GM10847 (cell line): Measurements from ENCODE around the gene FXYD6.

Experiments
- POLR2A ChIP-seq: IDR thresholded peaks from 2 replicates; pipeline ENCODE4 v1.6.1; 2011; ENCODE audit not compliant: insufficient read length; ENCODE audit errors: extremely low read depth

FXYD6 gene

GRCh38 chr11:117855912-117856651 lies 20.4 kb downstream of the FXYD6 start:
- TF ChIP-seq POLR2A = no peak

GRCh38 chr11:117855186-117855845 lies 21.1 kb downstream of the FXYD6 start:
- TF ChIP-seq POLR2A = no peak

- TF ChIP-seq POLR2A = no peak
These were observed 24.1 kb downstream of the FXYD6 start for GRCh38 chr11:117852309-117852708.

GRCh38 chr11:117851852-117852251 lies 24.6 kb downstream of the FXYD6 start:
- TF ChIP-seq POLR2A = no peak

GRCh38 chr11:117851106-117851505 lies 25.4 kb downstream of the FXYD6 start:
- no peak for TF ChIP-seq POLR2A

- no peak for TF ChIP-seq POLR2A
These were observed 26.6 kb downstream of the FXYD6 start for GRCh38 chr11:117849781-117850414.

- TF ChIP-seq POLR2A = no peak
These were observed 32.6 kb downstream of the FXYD6 start for GRCh38 chr11:117843666-117844484.

GRCh38 chr11:117842131-117842941 lies 34.1 kb downstream of the FXYD6 start:
- TF ChIP-seq POLR2A = no peak

- TF ChIP-seq POLR2A = no peak
These were observed 34.9 kb downstream of the FXYD6 start for GRCh38 chr11:117841551-117842031.

GRCh38 chr11:117840881-117841550 lies 35.4 kb downstream of the FXYD6 start:
- TF ChIP-seq POLR2A = no peak

- no peak for TF ChIP-seq POLR2A
These were observed 36.3 kb downstream of the FXYD6 start for GRCh38 chr11:117839936-117840813.

GRCh38 chr11:117839380-117839881 lies 37.0 kb downstream of the FXYD6 start:
- TF ChIP-seq POLR2A = no peak

GRCh38 chr11:117838901-117839300 lies 37.6 kb downstream of the FXYD6 start:
- no peak for TF ChIP-seq POLR2A

- TF ChIP-seq POLR2A = no peak
These were observed 38.7 kb downstream of the FXYD6 start for GRCh38 chr11:117837791-117838190.
